ENCODE measurements around the gene SYNE2.
"Not testable (repeated sequence)": the region's sequence is repeated elsewhere in the genome, so short reads cannot be mapped to it uniquely, and the experiment has no call there.

Gene SYNE2

GRCh38 chr14:63853831-63854293 is 1.1 kb downstream of the SYNE2 start:
- H3K27ac ChIP-seq (ENCODE audit: low read depth, low read length) = peak overlapping the region; percentile 88
- H3K36me3 ChIP-seq (ENCODE audit: control insufficient read depth in 1 of 2, insufficient read depth in 2 of 2, low read length in 2 of 2) = no peaks in the 10 kb centered on the region
- H3K4me3 ChIP-seq (ENCODE audit: low read depth in 1 of 2, low read length in 2 of 2) = peak overlapping the region; percentile 74 to 81
- no peaks in the 10 kb centered on the region for H3K27me3 ChIP-seq (ENCODE audit: control insufficient read depth in 1 of 2, insufficient read depth in 2 of 2, low read length in 2 of 2)
- H3K9ac ChIP-seq (ENCODE audit: low read depth in 1 of 2, low read length in 2 of 2) = peak overlapping the region; percentile 61 to 62
- peaks cover 11 to 16% of the 10 kb centered on the region in 2 donors for H3K4me1 ChIP-seq (ENCODE audit: control insufficient read depth in 1 of 2, insufficient read depth in 2 of 2, low read length in 2 of 2)
- H3K9me3 ChIP-seq (ENCODE audit: control insufficient read depth in 1 of 2, low read length in 2 of 2) = no peaks in the 10 kb centered on the region

DNA sequence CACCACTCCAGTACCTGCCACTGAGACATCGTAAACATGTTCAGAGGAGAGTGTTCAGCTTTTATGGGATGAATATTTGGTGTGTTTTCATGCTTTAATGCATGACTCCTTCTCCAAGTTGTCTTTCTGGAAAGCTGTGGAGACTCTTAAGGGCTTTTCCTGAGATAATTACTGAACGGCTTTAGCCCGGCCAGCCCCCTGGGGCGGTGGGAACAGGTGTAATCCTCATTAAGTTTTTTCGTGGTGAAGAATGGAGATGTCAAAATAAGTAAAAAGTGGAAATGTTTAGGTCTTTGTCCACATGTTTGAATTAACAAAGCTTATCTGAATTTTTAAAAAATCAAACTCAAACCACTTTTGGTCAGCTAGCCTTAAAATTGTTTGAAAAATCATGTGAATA is 1.5 kb downstream of the SYNE2 start:
- Histone ChIP-seq H3K4me3 (ENCODE audit: low read depth in 1 of 2, low read length in 2 of 2) (peak overlapping the region; percentile 74 to 81), H3K9ac (ENCODE audit: low read depth in 1 of 2, low read length in 2 of 2) (peak overlapping the region; percentile 61 to 62), H3K27ac (ENCODE audit: low read depth, low read length) (no peak overlapping the region), H3K4me1 (ENCODE audit: control insufficient read depth in 1 of 2, insufficient read depth in 2 of 2, low read length in 2 of 2) (peaks cover 11 to 16% of the 10 kb centered on the region in 2 donors), H3K36me3 (ENCODE audit: control insufficient read depth in 1 of 2, insufficient read depth in 2 of 2, low read length in 2 of 2) (no peaks in the 10 kb centered on the region), H3K9me3 (ENCODE audit: control insufficient read depth in 1 of 2, low read length in 2 of 2) (no peaks in the 10 kb centered on the region), H3K27me3 (ENCODE audit: control insufficient read depth in 1 of 2, insufficient read depth in 2 of 2, low read length in 2 of 2) (no peaks in the 10 kb centered on the region)

- no peaks in the 10 kb centered on the region for H3K9me3 ChIP-seq (ENCODE audit: control insufficient read depth in 1 of 2, low read length in 2 of 2)
- no peaks in the 10 kb centered on the region for H3K36me3 ChIP-seq (ENCODE audit: control insufficient read depth in 1 of 2, insufficient read depth in 2 of 2, low read length in 2 of 2)
- peaks cover 11 to 16% of the 10 kb centered on the region in 2 donors for H3K4me1 ChIP-seq (ENCODE audit: control insufficient read depth in 1 of 2, insufficient read depth in 2 of 2, low read length in 2 of 2)
- no peak overlapping the region for H3K9ac ChIP-seq (ENCODE audit: low read depth in 1 of 2, low read length in 2 of 2)
- no peaks in the 10 kb centered on the region for H3K27me3 ChIP-seq (ENCODE audit: control insufficient read depth in 1 of 2, insufficient read depth in 2 of 2, low read length in 2 of 2)
- no peak overlapping the region for H3K4me3 ChIP-seq (ENCODE audit: low read depth in 1 of 2, low read length in 2 of 2)
- H3K27ac ChIP-seq (ENCODE audit: low read depth, low read length) = no peak overlapping the region
Measured at GRCh38 chr14:63855281-63855680, 2.5 kb downstream of the SYNE2 start.

DNA sequence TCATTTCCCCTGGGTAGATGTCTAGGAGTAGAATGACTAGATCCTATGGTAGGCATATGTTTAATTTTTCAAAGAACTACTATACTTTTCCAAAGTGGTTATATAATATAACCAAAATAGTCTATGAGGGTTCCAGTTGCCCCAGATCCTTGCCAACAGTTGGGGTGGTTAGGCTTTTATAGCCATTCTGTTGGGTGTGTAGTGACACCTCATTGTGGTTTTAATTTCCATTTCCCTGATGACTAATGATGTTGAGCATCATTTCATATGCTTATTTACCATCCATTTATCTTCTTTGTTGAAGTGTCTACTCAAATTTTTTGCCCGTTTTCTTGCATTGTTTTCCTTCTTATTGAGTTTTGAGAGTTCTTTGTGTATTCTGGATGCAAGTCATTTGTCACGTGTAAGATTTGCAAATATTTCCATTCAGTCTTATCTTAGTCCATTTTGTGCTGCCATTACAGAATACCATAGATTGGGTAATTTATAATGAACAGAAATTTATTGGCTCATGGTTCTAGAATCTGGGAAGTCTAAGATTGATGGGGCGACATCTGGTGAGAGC is 4.7 kb downstream of the SYNE2 start:
- Histone ChIP-seq H3K27ac (ENCODE audit: low read depth, low read length) (no peak overlapping the region), H3K9ac (ENCODE audit: low read depth in 1 of 2, low read length in 2 of 2) (no peak overlapping the region), H3K36me3 (ENCODE audit: control insufficient read depth in 1 of 2, insufficient read depth in 2 of 2, low read length in 2 of 2) (no peaks in the 10 kb centered on the region), H3K9me3 (ENCODE audit: control insufficient read depth in 1 of 2, low read length in 2 of 2) (no peaks in the 10 kb centered on the region), H3K4me3 (ENCODE audit: low read depth in 1 of 2, low read length in 2 of 2) (no peak overlapping the region), H3K27me3 (ENCODE audit: control insufficient read depth in 1 of 2, insufficient read depth in 2 of 2, low read length in 2 of 2) (no peaks in the 10 kb centered on the region), H3K4me1 (ENCODE audit: control insufficient read depth in 1 of 2, insufficient read depth in 2 of 2, low read length in 2 of 2) (peaks cover 11 to 16% of the 10 kb centered on the region in 2 donors)

- no peaks in the 10 kb centered on the region for H3K9me3 ChIP-seq (ENCODE audit: control insufficient read depth in 1 of 2, low read length in 2 of 2)
- no peak overlapping the region for H3K9ac ChIP-seq (ENCODE audit: low read depth in 1 of 2, low read length in 2 of 2)
- no peak overlapping the region for H3K4me3 ChIP-seq (ENCODE audit: low read depth in 1 of 2, low read length in 2 of 2)
- peaks cover 5 to 14% of the 10 kb centered on the region in 2 donors for H3K4me1 ChIP-seq (ENCODE audit: control insufficient read depth in 1 of 2, insufficient read depth in 2 of 2, low read length in 2 of 2)
- no peak overlapping the region for H3K27ac ChIP-seq (ENCODE audit: low read depth, low read length)
- H3K27me3 ChIP-seq (ENCODE audit: control insufficient read depth in 1 of 2, insufficient read depth in 2 of 2, low read length in 2 of 2) = no peaks in the 10 kb centered on the region
- no peaks in the 10 kb centered on the region for H3K36me3 ChIP-seq (ENCODE audit: control insufficient read depth in 1 of 2, insufficient read depth in 2 of 2, low read length in 2 of 2)
Measured at GRCh38 chr14:63860146-63860545, 7.3 kb downstream of the SYNE2 start.

- Histone ChIP-seq H3K36me3 (ENCODE audit: control insufficient read depth in 1 of 2, insufficient read depth in 2 of 2, low read length in 2 of 2) (no peaks in the 10 kb centered on the region), H3K4me3 (ENCODE audit: low read depth in 1 of 2, low read length in 2 of 2) (no peak overlapping the region), H3K27me3 (ENCODE audit: control insufficient read depth in 1 of 2, insufficient read depth in 2 of 2, low read length in 2 of 2) (no peaks in the 10 kb centered on the region), H3K4me1 (ENCODE audit: control insufficient read depth in 1 of 2, insufficient read depth in 2 of 2, low read length in 2 of 2) (peaks cover 0 to 5% of the 10 kb centered on the region in 2 donors), H3K9me3 (ENCODE audit: control insufficient read depth in 1 of 2, low read length in 2 of 2) (no peaks in the 10 kb centered on the region), H3K9ac (ENCODE audit: low read depth in 1 of 2, low read length in 2 of 2) (no peak overlapping the region), H3K27ac (ENCODE audit: low read depth, low read length) (no peak overlapping the region)
Measured at GRCh38 chr14:63862163-63862562, 9.4 kb downstream of the SYNE2 start.

GRCh38 chr14:63863004-63863403 is 10.2 kb downstream of the SYNE2 start:
- H3K36me3 ChIP-seq (ENCODE audit: control insufficient read depth in 1 of 2, insufficient read depth in 2 of 2, low read length in 2 of 2) = no peaks in the 10 kb centered on the region
- no peak overlapping the region for H3K4me3 ChIP-seq (ENCODE audit: low read depth in 1 of 2, low read length in 2 of 2)
- H3K9ac ChIP-seq (ENCODE audit: low read depth in 1 of 2, low read length in 2 of 2) = no peak overlapping the region
- H3K27ac ChIP-seq (ENCODE audit: low read depth, low read length) = no peak overlapping the region
- no peaks in the 10 kb centered on the region for H3K27me3 ChIP-seq (ENCODE audit: control insufficient read depth in 1 of 2, insufficient read depth in 2 of 2, low read length in 2 of 2)
- H3K4me1 ChIP-seq (ENCODE audit: control insufficient read depth in 1 of 2, insufficient read depth in 2 of 2, low read length in 2 of 2) = peaks cover 2 to 5% of the 10 kb centered on the region in 2 donors
- H3K9me3 ChIP-seq (ENCODE audit: control insufficient read depth in 1 of 2, low read length in 2 of 2) = no peaks in the 10 kb centered on the region

GRCh38 chr14:63864775-63865174 is 12.0 kb downstream of the SYNE2 start:
- Histone ChIP-seq H3K4me3 (ENCODE audit: low read depth in 1 of 2, low read length in 2 of 2) (peak overlapping the region; percentile 3 to 58), H3K9ac (ENCODE audit: low read depth in 1 of 2, low read length in 2 of 2) (peak overlapping the region in 1 of 2 donors; percentile 71), H3K4me1 (ENCODE audit: control insufficient read depth in 1 of 2, insufficient read depth in 2 of 2, low read length in 2 of 2) (peaks cover 6 to 16% of the 10 kb centered on the region in 2 donors), H3K27ac (ENCODE audit: low read depth, low read length) (peak overlapping the region; percentile 80)
- not testable (repeated sequence) for H3K36me3 ChIP-seq (ENCODE audit: control insufficient read depth in 1 of 2, insufficient read depth in 2 of 2, low read length in 2 of 2); H3K9me3 ChIP-seq (ENCODE audit: control insufficient read depth in 1 of 2, low read length in 2 of 2); H3K27me3 ChIP-seq (ENCODE audit: control insufficient read depth in 1 of 2, insufficient read depth in 2 of 2, low read length in 2 of 2)

GRCh38 chr14:63867933-63868921 is 15.4 kb downstream of the SYNE2 start:
- H3K36me3 ChIP-seq (ENCODE audit: control insufficient read depth in 1 of 2, insufficient read depth in 2 of 2, low read length in 2 of 2) = no peaks in the 10 kb centered on the region
- H3K9me3 ChIP-seq (ENCODE audit: control insufficient read depth in 1 of 2, low read length in 2 of 2) = no peaks in the 10 kb centered on the region
- peak overlapping the region in 1 of 2 donors; percentile 4 for H3K9ac ChIP-seq (ENCODE audit: low read depth in 1 of 2, low read length in 2 of 2)
- peaks cover 6 to 20% of the 10 kb centered on the region in 2 donors for H3K4me1 ChIP-seq (ENCODE audit: control insufficient read depth in 1 of 2, insufficient read depth in 2 of 2, low read length in 2 of 2)
- peak overlapping the region; percentile 2 to 14 for H3K4me3 ChIP-seq (ENCODE audit: low read depth in 1 of 2, low read length in 2 of 2)
- no peaks in the 10 kb centered on the region for H3K27me3 ChIP-seq (ENCODE audit: control insufficient read depth in 1 of 2, insufficient read depth in 2 of 2, low read length in 2 of 2)
- no peak overlapping the region for H3K27ac ChIP-seq (ENCODE audit: low read depth, low read length)
